IPS-NIHi7 (cell line): Measurements from ENCODE around the gene MUL1.
A peak's percentile ranks its signal among the peaks of the same experiment; 100 is the strongest.
"Not testable (repeated sequence)": the region's sequence is repeated elsewhere in the genome, so short reads cannot be mapped to it uniquely, and the experiment has no call there.

Experiments
- DNase-seq: peaks from one replicate; pipeline ENCODE4 v3.0.0; 2012; ENCODE audit warnings: mixed read lengths; ENCODE audit errors: extremely low spot score

Gene MUL1

DNA sequence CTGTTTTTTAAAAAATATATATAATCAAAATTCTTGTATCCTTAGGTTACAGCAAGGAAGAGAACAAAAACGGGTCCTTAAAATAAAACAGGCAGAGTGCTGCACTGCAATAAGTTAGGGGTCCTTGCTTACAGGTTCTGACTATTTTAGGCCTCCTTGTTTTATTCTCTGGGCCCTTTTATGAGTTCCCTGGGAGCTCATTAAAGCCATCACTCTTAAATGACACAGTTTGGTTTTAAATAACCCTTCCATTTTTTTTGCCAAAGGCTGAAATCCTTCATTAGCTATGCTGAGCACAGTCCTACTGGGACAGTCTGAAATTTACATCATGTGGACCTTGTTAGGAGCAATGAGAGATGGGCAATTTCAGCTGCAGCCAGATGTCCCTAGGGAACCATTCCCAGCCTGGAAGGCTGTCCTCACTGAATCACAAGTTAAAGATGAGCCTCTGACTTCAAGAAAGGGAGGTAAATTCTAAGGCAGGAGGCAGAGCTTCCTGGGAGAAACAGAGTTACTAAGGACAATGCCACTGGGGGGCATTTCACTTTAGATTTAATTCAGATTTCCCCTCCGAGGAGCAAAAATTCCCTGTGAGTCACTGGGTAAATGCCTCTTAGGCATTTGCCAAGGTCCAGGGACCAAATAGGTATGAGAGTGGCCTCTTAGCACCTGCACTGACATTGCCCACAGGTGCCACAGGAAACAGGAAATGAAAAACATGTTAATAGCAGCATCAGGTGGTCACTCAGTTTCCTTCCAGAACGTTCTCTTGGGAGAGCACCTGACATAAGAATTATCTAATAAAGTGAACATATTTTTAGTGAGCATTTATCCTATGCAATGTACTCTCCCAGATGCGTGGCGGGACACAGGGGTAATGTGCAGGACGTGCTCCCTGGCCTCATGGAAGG, 3.8 kb upstream of the MUL1 start:
- no peak for DNase-seq

DNA sequence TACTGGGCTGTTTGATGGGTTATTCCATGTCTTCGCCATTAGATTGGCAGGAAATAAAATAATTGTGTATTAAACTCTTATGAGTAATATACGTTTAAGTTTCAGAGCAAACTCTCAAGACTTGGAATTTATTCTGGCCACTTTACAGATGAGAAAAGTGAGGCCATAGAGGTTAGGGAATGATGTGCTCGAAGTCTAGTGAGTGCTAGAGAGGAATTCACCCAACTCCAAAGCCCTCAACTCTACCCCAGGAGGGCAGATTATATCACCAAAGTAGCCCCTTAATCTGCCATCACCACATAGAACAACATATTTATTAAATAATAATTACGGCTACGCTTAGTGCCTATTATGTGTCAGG, 440 bp upstream of the MUL1 start:
- no peak for DNase-seq

DNA sequence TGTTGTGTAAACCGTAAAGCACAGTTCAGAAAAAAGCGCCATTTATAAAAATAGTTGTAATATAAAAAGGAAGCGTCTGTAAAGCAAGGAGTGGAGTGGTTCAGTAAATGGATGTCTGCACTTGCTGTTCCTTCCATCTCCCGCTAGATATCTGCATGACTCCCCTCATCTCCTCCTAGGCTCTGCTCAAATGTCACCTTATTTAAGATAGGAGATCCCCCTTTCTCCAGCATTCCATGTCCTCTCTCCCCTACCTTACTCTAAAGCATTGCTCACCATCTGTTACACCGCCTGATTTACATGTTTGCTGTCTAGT, 745 bp downstream of the MUL1 start:
- DNase-seq = no peak

DNA sequence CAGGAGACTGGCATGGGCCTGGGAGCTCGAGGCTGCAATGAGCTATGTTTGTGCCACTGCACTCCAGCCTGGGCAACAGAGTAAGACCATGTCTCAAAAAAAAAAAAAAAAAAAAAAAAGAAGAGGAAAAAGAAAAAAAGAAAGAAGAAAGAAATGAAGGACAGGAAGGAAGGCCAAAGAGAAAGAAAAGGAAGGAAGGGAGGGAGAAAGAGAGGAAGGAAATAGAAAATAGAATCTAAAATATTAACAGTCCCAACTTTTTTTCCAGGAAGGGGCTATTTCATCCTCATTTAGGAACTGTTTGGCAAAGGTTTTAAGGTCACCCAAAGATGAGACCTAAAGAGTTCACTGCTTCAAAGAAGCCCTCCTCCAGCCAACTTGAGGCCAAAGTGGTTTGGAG, 2.5 kb downstream of the MUL1 start:
- DNase-seq = no peak

DNA sequence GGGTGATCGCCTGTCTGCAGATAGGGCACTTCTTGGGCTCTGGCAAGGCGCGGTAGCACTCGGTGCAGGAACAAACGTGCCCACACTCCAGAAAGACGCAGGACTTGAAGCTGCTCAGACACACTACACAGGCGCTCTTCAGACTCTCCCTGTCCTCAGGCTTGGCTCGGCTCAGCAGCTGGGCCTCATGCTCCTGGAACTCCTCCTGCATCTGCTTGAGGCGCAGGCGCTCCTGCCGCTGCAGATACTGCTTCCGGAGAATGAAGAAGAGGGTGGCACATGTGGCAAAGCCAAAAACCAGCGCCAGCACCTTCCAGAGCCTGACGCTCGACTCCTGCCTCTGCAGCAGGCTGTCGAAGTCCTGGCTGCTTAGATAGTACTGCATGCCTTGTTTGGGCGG, 7.2 kb downstream of the MUL1 start:
- no peak for DNase-seq

DNA sequence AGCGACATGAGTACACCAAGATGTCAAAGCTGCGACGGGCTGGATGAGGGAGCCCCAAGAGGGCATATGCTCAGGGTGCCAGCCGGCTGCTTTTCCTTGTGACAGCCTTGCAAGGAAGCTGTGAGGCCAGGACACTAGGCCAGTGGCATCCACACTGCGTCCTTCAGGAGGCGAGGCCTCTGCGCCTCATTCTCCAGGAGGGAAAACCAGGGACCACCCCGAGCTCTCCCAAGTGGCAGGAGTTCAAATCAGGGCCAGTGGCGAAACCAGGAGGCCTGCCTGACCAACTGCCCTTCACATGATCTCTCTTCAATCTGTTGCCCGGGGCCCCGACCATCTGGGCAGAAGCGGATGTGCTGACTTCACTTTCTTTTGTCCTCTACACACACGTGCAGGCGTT, 8.2 kb downstream of the MUL1 start:
- DNase-seq = no peak

DNA sequence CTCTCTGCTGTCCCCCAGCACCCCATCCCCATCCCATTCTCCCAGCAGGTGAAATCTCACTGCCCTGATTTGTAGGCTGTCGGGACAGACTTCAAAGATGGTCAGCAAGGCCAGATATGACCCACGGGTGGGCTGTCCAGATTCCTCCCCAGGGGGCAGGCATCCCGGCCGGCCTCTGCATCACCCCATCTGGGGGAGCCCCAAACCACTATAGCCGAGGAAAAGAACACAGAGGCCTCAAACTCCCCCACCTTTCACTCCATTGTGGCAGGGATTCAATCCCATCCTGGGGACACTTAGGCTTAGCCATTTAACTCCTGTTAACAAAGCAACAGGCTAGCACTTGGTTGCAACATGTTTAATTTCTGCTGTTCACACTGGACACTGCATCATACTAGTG, 8.8 kb downstream of the MUL1 start:
- no peak for DNase-seq

DNA sequence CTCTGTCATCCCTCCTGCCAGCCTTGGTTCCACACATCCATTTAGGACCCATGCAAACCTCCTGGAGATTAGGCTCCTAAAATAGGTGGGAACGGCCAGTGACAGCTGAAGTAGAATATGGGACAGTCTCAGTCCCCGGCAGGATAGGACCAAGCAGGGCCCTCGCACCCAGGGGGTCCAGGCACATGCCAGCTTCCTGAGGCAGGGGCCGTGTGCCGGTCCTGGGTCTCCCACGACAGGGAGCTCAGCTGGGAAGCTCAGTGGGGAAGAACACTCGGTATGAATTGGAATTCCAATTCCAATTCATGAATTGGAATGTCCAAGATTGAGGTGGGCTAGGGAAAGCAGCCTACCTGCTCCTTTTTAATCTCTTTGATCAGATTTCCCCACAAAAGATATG, 9.8 kb downstream of the MUL1 start:
- DNase-seq = no peak

DNA sequence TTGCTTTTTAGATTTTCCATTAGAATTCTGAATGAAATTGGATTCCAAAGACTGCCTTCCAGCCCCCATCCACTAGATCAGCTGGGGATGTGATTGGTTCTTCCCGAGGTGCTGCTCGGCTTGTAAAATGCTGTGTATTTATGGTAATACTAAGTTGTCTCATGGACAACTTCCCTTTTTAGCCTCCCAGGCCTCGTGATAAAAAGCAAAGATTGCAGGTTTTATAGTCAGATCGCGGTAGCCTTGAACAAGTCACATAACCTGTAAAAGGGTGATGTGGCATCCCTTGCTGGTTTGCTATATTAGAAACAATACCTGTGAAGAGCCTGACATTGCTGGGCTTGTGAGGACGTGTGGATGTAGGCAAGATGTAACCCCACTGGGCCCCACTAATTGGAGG, 10.4 kb downstream of the MUL1 start:
- DNase-seq = no peak

DNA sequence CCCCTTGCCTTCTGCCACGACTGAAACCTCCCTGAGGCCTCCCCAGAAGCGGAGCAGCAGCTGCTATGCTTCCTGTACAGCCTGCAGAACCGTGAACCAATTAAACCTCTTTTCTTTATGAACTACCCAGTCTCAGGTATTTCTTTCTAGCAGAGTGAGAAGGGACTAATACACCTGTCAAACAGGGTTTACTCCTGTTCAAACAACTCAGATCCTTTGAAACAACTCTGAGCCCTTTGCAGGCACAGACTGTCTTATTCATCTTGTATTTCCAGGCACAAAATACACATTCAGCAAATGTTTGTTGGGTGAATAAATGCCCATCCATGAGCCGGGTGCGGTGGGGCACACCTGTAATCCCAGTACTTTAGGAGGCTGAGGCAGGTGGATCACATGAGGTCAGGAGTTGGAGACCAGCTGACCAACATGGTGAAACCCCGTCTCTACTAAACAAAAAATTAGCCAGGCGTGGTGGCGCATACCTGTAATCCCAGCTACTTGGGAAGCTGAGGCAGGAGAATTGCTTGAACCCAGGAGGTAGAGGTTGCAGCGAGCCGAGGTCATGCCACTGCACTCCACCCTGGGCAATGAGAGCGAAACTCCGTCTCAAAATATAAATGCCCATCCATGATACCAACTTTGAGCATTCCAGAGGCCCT, 11.1 kb downstream of the MUL1 start:
- not testable (repeated sequence) for DNase-seq

DNA sequence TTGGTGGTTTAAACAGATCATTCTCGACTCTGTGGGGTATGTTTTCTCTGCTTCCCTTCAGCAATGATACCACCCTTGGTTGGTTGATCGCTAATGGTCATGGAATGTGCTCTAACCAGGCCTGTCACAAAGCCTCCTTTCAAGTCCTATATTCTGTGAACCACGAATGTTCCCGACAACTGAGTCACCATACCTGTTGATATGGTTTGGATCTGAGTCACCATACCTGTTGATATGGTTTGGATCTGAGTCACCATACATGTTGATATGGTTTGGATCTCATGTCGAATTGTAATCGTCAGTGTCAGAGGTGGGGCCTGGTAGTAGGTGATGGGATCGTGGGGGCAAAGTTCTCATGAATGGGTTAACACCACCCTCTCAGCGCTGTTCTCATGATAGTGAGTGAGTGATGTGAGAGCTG, 11.7 kb downstream of the MUL1 start:
- no peak for DNase-seq

DNA sequence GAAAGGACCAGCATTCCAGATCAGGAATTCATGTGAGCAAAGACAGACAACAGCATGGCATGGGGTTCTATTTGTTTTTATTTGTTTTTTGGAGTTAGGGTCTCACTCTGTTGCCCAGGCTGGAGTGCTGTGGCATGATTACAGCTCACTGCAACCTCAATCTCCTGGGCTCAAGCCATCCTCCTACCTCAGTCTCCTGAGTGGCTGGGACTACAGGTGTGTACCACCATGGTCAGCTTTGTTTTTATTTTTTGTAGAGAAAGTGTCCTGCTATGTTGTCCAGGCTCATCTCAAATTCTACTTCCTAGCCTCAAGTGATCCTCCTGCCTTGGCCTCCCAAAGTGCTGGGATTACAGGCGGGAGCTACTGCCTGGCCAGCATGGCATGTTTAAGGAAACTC, 12.3 kb downstream of the MUL1 start:
- no peak for DNase-seq

DNA sequence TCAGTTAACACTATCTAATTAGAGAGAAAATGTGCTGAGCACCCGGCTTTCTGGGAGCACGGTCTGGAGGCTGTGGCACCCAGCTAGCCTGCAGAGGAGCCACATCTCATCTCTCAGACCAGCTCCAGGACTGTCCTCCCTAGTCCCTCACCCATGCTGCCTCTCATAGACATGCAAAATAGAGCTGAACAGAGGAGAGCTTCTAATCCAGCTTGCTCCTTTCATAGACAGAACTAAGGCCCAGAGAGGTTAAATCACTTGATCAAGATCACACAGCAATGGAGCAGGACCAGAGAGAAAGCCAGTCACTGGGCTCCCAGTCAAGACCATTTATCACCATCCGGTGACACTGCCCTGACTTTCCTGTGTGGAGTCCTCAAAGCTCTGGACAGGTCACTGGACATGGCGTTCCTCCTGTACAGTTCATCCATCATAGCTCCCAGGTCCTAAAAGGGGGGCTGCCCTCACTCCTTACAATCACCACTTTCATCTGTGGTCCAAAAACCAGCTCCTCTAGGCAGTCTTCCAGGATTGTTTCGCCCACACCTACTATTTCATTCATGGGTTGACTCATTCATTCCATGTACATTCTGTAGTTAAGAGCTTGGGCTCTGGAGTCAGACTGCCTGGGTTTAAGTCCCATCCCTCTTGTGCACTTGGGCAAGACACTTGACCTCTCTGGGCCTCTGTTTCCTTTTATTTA, 13.2 kb downstream of the MUL1 start:
- no peak for DNase-seq

DNA sequence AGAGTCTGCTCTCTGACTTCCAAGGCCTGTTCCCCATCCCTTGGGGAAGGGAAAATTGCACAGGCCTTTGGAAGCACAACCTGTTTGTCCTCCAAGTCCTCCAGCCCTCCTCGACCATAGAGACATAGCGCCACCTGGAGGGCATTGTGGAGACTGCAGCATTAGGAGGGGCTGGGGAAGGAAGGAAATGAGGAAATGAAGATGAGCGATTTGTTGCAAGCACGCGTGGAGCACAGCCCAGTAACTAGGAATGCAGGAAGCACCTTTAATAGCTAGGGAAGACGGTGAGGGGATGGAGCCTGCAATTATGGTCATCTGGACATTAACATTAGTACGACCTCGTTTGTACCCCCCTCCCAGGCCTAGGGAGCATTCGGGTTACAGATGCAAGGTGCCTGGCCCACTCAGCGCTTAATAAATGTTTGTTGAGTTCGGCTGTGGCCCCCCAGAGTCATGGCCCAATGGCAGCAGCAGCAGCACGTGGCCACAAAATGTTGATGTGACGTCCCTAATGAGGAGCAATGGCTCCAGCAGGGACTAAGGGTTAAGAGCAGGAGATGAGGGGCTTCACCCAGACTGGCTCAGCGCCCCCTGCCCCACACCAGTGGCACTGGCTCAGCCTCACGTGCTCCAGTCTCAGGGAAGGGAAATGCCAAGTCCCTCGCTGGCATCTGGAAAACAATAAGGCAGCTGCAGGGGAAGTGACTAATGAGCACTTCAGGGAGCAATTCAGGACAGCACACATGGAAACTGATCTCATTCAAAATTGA, 13.9 kb downstream of the MUL1 start:
- DNase-seq = peak; percentile 89

DNA sequence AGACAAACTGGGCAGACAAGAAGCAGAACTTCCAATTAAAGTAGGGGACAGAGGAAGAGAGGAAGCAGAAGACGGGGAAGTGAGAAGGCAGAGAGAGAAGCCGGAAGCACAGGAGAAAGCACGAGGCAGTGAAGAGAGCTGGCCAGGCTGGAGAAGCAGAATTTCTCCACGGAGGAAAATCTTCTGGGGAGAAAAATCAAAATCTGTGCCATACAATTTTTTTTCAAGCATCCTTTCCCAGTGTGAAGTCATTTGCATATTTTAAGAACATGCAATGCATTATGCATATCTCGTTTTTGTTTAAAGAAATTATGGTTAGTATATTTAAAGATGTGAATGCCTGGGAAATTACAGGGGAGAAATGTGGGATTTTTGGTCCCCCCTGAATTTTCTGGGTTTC, 14.6 kb downstream of the MUL1 start:
- no peak for DNase-seq

DNA sequence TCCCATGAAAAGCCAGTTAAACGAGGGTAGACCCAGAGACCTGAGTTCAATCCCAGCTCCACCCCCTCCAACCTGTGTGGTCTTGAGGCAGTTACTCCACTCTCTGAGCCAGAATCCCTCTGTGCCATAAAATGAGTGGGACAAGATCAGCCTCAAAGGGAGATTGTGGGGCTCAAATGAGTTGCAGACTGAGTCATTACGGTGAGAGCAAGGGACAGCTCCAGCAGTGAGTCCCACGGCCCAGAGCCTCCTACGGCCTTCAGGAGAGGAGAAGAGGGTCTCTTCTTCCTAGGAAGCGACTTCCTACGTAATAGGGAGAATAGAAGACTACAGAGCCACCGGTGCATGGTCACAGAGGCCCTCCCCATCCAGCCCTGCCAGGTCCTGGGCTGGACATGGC, 15.2 kb downstream of the MUL1 start:
- no peak for DNase-seq

DNA sequence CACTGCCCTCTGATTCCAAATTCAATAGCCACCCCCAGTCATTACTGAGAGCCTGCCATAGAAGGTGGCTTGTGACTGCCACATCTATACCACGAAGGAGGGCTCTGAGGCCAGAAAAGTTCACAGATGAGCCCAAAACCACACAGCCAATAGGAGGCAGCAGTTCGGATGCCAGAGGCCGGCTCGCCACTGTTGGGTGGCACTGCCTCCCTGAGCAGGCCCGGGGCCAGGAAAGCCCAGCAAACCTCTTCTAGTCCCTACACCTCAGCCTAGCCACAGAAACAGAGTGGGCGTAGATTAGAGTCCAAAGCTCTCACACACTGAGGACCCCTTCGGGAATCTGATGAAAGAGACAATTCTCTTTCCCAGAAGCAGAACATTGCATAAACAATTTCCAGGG, 16.1 kb downstream of the MUL1 start:
- no peak for DNase-seq

DNA sequence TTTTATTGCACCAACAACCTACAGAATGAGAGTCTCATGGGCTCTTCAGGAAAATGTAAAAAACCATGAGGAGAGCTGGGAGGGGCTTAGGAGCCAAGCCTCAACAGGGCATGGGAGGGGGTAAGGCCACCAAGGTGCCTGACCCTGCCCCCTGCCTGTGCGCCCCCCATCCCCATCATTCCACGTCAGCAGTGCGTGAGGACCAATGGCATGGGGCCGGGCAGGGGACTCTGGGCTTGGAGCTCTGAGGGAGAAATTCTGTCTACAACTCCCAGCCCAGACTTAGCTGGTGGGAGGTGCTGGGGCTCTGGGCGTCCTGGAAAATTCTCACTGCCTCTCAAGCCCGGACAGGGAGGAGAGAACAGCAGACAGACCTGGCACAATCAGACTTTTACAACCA, 16.8 kb downstream of the MUL1 start:
- DNase-seq = no peak

DNA sequence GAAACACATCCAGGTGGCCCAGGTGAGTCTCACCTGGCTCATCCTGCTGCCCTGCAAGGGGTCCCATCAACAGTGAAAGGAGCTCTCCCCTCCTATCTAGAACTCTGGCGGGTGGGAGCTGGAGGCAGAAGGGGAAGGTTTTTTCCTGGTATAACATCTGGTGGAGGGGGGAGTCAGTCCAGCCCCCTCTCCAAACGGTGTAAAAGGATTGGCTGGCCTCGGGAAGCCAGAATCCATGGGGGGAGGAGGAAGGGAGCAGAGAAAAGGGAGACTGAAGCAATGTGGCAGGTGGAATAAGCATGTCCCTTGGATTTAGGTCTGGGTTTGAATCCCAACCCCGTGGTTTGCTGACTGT, 20.7 kb downstream of the MUL1 start:
- peak; percentile 32 for DNase-seq

DNA sequence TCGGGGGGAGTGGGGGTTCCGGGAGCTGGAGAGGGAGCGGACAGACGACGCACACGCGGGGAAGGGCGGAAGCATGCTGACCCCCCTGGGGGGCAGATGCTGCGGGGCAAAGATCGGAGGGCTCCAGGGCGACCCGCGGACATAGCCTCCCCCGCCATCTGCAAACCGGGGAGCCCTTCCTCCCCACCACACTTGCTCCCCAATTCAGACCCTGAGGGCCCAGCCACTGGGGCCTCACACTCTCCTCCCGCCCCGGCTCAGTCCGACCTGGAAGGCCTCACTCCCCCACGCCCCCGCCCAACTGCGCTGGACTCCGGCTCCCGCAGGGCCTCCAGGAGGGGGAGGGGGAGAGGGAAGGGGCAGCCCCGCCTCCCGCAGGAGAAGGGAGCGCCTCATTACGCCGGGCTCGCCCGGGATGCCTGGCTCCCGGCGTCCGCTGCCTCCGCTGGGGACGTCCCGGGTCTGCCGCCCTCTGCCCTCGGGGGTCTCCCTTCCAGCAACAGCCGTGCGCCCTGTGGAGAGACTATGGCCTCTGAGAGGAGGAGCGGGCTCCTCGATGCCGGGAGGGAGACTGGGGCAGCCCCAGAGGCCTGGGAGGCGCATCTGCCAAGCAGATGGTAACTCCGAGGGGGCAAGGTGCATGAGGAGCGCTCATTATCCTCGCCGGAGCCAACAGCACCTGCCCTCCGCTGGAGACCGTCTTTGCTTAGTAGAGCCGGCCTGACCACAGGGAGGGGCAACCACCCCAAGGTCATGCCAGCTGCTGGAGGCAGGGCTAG, 21.3 kb downstream of the MUL1 start:
- peak; percentile 77 for DNase-seq
